NCI-H1930 (cell line): ENCODE data around the gene ARMC9.

Source experiments
- DNase-seq, 2 experiments: peaks; one replicate each; lab custom pipeline; 2025; lab: John Stamatoyannopoulos, UW

ARMC9 gene

GRCh38 chr2:231383416-231384108 lies 185.1 kb downstream of the ARMC9 start:
- DNase-seq = no peak

DNA sequence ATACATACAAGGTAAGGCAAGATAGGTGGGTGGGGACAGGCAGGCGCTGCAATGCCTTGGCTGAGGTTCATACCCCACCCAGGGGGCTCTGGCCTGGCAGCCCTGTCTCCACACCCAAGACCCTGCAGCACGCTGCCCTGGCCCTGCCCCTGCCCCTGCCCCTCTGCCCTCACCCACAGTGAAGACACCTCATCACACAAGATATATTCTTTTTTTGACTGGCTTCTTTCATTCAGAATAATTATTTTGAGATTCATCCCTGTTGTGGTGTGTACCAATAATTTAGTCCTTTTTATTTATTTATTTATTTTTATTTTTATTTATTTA lies 185.6 kb downstream of the ARMC9 start:
- no peak for DNase-seq

GRCh38 chr2:231384970-231385369 lies 186.5 kb downstream of the ARMC9 start:
- DNase-seq = no peak

GRCh38 chr2:231385429-231385828 lies 187.0 kb downstream of the ARMC9 start:
- no peak for DNase-seq

DNA sequence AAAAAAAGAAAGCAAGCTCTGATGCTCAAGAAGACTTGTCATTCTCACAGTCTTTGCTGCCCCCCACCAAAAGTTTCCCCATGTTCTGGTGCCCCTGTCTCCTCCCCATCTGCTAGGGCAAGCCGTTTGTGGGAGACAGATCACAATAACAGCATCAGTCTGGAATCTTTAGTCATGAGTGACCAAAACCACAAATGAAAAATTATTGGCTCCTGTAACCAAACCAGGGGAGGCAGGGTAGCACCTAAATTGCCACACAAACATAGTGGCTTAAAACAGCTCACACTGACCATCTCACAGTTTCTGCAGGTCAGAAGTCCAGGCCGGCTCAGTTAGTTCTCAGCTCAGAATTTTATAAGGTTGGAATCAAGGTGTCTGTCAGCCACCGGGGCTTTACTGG lies 188.0 kb downstream of the ARMC9 start:
- no peak for DNase-seq

DNA sequence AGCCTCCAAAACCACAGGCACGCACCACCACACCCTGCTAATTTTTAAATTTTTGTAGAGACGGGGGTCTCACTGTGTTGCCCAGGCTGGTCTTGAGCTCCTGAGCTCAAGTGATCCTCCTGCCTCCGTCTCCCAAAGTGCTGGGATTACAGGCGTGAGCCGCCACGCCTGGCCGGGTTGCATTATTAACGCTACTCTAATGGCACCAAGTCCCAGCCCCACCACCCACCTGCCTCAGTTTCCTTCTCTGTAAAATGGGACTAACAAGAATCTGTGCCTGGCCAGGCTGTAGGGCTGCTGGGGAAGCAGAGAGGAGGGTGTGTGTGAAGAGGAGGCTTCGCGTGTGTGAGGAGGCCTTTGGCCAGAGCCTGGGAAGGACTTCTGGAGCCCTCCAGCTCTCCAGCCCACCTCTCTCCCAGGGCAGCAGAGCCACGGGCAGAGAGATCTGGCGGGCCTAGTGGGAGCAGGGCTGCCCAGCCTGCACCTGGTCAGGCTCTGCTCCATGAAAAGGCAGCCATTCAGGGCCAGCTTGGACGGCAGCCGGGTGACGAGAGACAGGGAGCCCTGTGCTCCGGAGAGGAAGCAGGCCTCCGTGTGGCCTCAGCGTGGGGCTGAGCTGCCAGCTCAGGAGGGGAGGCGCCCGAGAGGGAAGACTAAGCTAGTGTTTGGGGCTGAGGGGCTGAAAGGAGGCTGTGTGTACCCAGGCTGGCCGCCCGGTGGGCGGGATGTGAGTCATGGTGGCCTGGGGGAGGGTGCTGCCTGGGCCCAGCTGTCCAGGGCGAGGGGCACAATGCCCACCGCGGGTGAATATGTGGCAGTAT lies 189.7 kb downstream of the ARMC9 start:
- DNase-seq = no peak

DNA sequence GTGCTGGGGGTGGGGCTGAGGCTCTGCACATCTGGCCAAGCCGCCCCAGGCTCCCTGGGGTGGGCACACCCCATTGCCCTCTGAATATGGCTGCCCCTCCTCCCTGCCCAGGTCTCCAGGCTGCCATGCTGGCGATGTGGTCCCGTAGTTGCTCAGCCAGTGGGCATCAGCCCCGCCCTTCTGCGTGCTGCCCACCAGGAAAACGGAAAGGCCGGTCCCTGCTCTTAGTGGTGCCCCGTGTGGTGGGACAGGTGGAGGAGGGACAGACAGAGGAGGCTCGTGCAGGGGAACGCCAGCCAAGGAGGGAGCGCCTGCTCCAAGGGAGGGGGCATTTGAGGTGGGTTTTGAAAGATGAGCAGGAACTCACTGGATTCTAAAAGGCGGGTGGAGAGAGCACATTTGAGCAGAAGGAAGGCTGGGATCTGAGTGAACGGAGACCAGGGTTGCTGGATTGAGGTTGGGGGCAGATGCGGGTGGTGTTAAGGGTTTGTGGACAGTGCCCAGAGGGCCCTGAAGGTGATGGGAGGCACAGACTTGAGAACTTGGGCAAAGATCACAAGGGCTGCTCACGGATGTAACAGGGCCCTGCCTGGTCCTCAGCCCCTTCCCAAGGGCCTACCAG lies 190.4 kb downstream of the ARMC9 start:
- no peak for DNase-seq

- no peak for DNase-seq
Observed at GRCh38 chr2:231390667-231391066, 192.2 kb downstream of the ARMC9 start.

DNA sequence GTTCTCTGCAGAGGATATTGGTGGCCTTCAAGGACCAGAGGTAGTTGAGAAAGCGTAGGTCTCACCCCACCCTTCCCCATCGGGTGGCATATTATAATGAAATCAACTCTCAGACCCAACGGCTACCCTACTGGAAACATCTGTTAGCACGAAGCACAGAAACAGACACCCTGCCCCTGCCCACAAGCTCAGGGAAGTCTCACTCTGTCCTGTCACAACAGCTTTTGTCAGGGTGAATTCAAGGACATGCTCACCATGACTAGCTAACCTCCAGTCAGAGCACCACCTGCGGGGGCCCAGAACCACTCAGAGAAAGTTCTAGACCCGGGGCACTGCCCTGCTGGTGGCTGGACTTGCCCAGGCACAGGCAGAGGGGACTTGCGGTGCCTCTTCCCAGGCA lies 193.6 kb downstream of the ARMC9 start:
- no peak for DNase-seq

DNA sequence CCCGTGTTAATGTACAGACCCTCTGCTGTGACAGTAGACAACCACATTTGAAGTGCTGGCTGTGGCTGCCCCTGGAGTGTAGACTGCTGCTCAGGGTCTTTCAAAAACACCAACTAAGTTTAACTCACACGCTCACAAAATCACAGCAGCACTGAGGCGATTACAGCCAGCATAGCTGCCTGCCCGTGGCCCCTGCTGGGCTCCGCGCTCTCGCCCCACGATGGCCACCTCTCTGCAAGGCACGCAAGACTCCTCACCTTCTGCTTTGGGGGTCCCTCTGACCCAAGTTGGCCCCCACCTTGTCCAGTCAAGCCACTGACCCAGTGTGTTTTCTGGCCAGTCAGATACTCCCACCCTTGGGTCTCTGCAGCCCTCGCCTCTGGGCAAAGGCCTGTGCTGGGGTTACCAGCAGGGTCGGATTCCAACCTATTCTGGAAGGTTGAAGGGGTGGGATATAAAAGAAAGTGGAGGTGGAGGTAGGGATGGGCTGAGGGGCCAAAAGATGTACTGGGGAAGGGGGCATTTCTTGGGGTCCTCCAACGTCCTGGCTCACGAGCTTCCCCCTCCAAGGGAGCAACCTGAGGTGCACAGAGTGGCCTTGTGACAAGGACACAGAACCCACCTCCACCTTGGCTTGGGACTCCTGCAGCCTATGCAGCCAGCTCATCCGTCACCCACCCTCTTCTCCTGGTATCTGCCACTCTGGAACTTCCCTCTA lies 194.2 kb downstream of the ARMC9 start:
- no peak for DNase-seq

DNA sequence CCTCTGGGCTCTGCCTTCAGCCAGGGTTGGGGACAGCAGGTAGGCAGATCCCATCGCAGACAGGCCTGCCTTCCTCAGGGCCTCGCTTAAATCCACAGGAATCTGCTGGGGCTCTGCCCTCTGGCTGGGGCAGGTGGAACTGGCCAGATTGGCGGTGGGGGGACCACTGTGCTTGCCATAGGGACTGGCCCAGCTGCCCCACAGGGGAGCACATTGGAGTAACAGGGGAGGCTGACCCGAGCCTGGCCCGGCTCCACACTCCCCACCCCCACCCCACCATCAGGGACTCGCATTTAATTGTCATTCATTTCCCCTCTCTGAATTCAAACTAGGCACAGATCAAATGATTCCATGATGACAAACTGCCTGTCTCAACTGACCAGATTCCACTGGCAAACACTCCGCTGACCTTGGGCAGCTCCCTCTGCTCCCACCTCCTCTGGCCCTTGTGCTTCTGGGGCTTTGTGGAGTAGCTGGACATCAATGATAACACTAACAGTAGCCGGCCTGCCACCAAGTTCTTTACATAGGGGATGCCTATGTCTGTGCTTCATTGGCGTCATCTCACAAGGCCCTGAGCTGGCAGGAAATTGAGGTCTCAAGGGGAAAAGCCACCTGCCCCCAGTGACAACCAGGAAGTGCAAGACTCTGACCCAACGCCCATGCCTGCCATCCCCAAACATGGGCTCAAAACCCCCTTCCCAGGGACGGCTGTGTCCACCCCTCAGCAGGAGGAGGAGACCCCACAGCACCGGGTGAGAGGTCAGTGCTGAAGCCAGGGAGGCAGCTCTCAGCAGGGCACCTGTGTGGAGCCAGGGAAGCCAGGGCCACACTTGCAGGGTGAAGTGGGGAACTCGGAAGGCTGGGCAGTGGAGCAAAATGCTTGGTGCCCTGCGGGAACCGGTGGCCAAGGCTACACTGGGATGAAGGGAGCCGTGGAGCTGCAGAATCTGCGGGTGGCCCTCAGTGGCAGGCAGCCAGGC lies 195.0 kb downstream of the ARMC9 start:
- no peak for DNase-seq

GRCh38 chr2:231394211-231395141 lies 196.0 kb downstream of the ARMC9 start:
- DNase-seq = no peak

- no peak for DNase-seq
Observed at GRCh38 chr2:231395188-231396057, 197.0 kb downstream of the ARMC9 start, which contains the start of gene B3GNT7. B3GNT7 (plus strand) TSS chr2:231395710; CDS start chr2:231395804, 94 bp downstream.

DNA sequence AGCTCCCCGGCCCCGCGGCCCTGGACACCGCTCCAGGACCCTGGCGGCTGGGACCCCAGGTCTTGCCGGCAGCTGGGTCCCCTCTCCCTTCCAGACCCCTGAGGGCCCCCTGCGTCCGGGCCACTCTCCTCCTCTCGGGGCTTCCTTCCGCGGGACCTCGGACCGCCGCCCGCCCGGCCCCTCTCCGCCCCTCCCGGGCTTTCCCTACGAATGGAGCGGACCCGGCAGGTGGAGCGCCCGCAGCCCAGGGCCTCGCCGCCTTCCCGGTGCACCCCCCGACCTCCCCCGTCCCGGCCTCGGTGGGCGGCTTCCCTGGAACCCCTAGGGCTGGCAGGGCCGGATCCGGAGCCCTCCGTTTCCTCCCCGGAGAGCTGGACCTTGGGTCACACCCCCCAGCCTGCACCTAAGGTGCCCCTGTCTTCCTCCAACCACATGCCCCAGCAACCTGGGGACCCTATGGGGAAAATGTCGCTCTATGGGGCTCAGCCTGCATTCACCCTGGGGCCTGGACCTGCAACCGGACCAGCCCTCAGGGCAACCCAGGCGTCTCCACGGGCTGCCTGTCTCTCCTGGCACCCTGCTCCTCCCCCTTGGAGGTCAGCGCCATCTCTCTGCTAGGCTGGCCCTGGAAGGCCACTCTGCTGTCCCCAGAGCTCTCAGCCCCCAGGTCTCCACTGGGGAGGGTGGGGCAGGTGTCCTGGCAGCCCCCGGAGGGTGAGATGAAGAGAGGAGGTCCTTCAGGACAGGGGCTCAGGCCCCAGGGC lies 197.8 kb downstream of the ARMC9 start:
- DNase-seq = no peak

DNA sequence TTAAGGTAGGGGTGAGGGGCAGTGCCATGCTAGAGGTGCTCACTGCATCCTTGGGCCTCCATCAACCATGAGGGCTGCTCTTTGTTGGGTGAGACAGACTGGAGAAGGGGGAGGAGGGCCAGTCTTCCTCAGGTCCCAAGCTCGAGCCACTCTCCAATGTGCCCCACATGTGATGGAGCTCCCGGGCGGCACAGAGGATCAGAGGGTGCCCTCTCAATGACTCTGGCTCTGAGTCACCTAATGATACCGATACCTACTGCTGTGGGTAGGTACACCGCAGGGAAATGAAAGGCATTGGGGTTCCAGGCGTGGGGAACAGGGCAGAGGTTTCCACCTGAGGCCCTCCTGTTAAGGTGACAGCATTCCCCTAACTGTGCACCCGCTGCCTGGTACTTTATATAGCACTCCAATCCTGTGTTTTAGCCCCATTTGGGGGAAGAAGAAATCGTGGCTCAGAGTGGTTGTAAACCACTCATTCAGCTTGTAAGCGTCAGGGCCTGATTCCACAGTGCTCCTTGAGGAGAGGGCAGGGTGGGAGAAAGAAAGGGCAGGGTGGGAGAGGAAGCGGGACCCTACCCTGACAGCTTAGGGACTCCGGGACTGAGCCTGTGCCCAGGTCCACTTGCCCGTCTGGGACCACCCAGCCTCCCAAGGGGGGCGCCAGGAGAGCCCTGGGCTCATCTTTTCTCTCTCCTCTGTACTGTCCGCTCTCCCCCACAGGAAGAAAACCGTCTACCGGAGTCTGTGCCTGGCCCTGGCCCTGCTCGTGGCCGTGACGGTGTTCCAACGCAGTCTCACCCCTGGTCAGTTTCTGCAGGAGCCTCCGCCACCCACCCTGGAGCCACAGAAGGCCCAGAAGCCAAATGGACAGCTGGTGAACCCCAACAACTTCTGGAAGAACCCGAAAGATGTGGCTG lies 198.8 kb downstream of the ARMC9 start:
- no peak for DNase-seq

DNA sequence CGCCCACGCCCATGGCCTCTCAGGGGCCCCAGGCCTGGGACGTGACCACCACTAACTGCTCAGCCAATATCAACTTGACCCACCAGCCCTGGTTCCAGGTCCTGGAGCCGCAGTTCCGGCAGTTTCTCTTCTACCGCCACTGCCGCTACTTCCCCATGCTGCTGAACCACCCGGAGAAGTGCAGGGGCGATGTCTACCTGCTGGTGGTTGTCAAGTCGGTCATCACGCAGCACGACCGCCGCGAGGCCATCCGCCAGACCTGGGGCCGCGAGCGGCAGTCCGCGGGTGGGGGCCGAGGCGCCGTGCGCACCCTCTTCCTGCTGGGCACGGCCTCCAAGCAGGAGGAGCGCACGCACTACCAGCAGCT lies 199.5 kb downstream of the ARMC9 start:
- DNase-seq = no peak

- no peak for DNase-seq
Observed at GRCh38 chr2:231398585-231398984, 200.2 kb downstream of the ARMC9 start.
